Measurements from ENCODE around the gene SLC9A9. TPM values are rescaled to one million over a fixed set of nuclear protein-coding genes. Genes with fewer than 3 reads are reported as not detected.

The SLC9A9 gene
- total and polyA plus RNA-seq, 2 of the 8 experiments (the other 6 are each of a cell fraction or from before 2014, with no cell fraction given) = 0.48 to 1.1 TPM

DNA sequence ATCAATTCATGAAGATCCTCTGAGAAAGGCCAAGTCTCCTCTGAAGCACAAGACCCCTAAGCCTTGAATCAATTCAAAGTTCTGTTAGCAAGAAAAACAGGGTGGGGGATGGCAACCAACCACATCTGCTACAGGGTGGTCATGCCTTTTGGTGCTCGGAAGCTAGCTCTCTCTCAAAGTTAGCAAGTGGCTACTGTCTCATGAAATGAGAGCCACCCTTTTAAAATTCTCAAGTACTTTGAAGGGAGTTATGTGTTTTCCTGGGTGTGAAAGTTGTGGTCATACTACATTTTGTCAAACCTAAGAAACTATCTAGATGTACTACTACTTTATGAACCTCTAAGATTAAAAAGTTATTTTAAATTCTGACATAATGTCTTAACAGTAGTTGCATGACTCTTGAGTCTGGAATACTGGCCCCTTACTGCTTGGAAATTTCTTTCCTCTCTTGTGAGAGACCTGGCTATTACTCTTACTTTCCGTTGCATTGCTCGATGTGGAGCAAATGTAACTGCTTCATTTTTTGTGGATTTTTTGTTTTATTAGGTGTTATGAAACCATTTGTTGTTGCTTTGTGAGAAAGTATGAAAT lies 612.6 kb downstream of the SLC9A9 start:
- Histone ChIP-seq H3K56ac (replicated peaks; ENCODE audit: insufficient read length, low read depth, low read length) (no peak overlapping the region), H2BK15ac (ENCODE audit: low read length) (no peak overlapping the region), H3K9ac (replicated peaks in 1 of 4; ENCODE audit: extremely low read depth in 1 of 4, low read depth in 3 of 4, low read length in 3 of 4) (no peak overlapping the region), H2BK20ac (ENCODE audit: low read length) (no peak overlapping the region), H4K8ac (ENCODE audit: extremely low read depth, insufficient read depth, low read length) (no peak overlapping the region), H3K36me3 (ENCODE audit: control insufficient read depth in 2 of 4, insufficient read depth in 4 of 4, low read length in 3 of 4) (no peaks in the 10 kb centered on the region), H3K23ac (ENCODE audit: insufficient read length) (no peak overlapping the region), H4K91ac (replicated peaks; ENCODE audit: insufficient read length, low read length) (no peak overlapping the region), H3K4me3 (ENCODE audit: extremely low read depth in 1 of 4, insufficient read depth in 2 of 4, low read depth in 3 of 4, low read length in 4 of 4) (no peak overlapping the region), H3K9me3 (ENCODE audit: insufficient read depth in 2 of 2, low read depth in 1 of 2, low read length in 1 of 2) (no peaks in the 10 kb centered on the region), H4K5ac (ENCODE audit: insufficient read length, low read depth, low read length) (no peak overlapping the region), H3K4me2 (ENCODE audit: insufficient read depth in 1 of 2, low read depth in 2 of 2, low read length in 2 of 2) (no peak overlapping the region), H3K79me2 (ENCODE audit: control insufficient read depth in 1 of 2, insufficient read depth in 2 of 2, low read length in 2 of 2) (no peaks in the 10 kb centered on the region), H3K27me3 (replicated peaks in 1 of 4; ENCODE audit: control insufficient read depth in 3 of 4, extremely low read depth in 1 of 4, insufficient read depth in 3 of 4, low read length in 3 of 4) (no peaks in the 10 kb centered on the region), H3K79me1 (ENCODE audit: low read depth, low read length) (no peaks in the 10 kb centered on the region), H3K23me2 (ENCODE audit: low read depth, low read length) (no peaks in the 10 kb centered on the region), H4K20me1 (replicated peaks in 1 of 2; ENCODE audit: control insufficient read depth in 1 of 2, insufficient read depth in 2 of 2, low read length in 2 of 2) (no peaks in the 10 kb centered on the region), H3K18ac (ENCODE audit: extremely low read depth, low read length) (no peak overlapping the region), H2AK5ac (ENCODE audit: low read depth, low read length) (no peak overlapping the region), H2BK5ac (ENCODE audit: low read depth, low read length) (no peak overlapping the region), H2BK120ac (replicated peaks; ENCODE audit: low read depth, low read length) (no peak overlapping the region), H3K4me1 (replicated peaks in 1 of 4; ENCODE audit: control insufficient read depth in 3 of 4, insufficient read depth in 4 of 4, low read length in 3 of 4) (no peaks in the 10 kb centered on the region), H2BK12ac (ENCODE audit: low read depth, low read length) (no peak overlapping the region), H3K4ac (replicated peaks; ENCODE audit: insufficient read length, low read depth, low read length) (no peak overlapping the region), H3K14ac (ENCODE audit: insufficient read length) (no peak overlapping the region), H3K27ac (ENCODE audit: low read depth, low read length) (no peak overlapping the region), H2AFZ (ENCODE audit: low read length) (no peak overlapping the region)
- 91% methylated on average over 3 of the region's 3 CpGs; no CpG with 5 or more reads in 1 of the 2 experiments for WGBS, 2 experiments (ENCODE audit: extremely low coverage in 1 of 2, insufficient coverage in 1 of 2, insufficient read length in 1 of 2, insufficient replicate concordance in 2 of 2, low coverage in 1 of 2, low lambda C conversion rate in 2 of 2, missing lambda C conversion rate in 1 of 2)
- FAIRE-seq (no peak), DNase-seq (ENCODE audit: low read depth in 1 of 2, low spot score in 2 of 2) (no peak)
- CTCF ChIA-PET (ENCODE audit: partially characterized antibody) = interaction anchor here (1.7 kb wide), 1 partner anchor 11 kb away, joined by 4 read pairs; no protein-coding TSS in a partner anchor
- POLR2A ChIA-PET (ENCODE audit: partially characterized antibody) = no interaction called here
- TF ChIP-seq TAF1 (IDR thresholded peaks at IDR 0.05; ENCODE audit: low read depth, low read length) = no peak
